BJ (cell line): ENCODE measurements around the gene GID4. TPM values are rescaled to one million over a fixed set of nuclear protein-coding genes. Genes with fewer than 3 reads are reported as not detected.
A peak's percentile ranks its signal among the peaks of the same experiment; 100 is the strongest.

ENCODE experiments used
- CTCF ChIA-PET: fragments of 350-600 bp; formaldehyde crosslinking; extraction: SDS; loops from one replicate; lab custom pipeline; 2021; ENCODE audit warnings: antibody characterized with exemption, inconsistent platforms; lab: Yijun Ruan, JAX
- POLR2A ChIA-PET: fragments of 300-600 bp; sonication (Branson Sonifier 250); formaldehyde crosslinking; extraction: SDS; loops from one replicate; lab custom pipeline; 2021; ENCODE audit warnings: antibody characterized with exemption; lab: Charles Lee
- DNase-seq: peaks from one replicate; pipeline ENCODE4 v3.0.0-alpha.2; 2011; ENCODE audit warnings: low read depth
- H3K27me3 ChIP-seq: 2 replicates; pipeline ENCODE4 v1.6.0; 2011; ENCODE audit warnings: low read length; ENCODE audit not compliant: control insufficient read depth, insufficient read depth
- H3K36me3 ChIP-seq: 2 replicates; pipeline ENCODE4 v1.5.1; 2011; ENCODE audit warnings: low read length; ENCODE audit not compliant: control insufficient read depth, insufficient read depth
- H3K4me3 ChIP-seq: 2 replicates; pipeline ENCODE4 v1.5.1; 2011; ENCODE audit warnings: low read depth, mild to moderate bottlenecking, control low read depth, low read length
- CTCF ChIP-seq: IDR thresholded peaks from 2 replicates; pipeline ENCODE4 v1.5.1; 2011; ENCODE audit warnings: low read depth, mild to moderate bottlenecking, control low read depth, inconsistent platforms, low read length, moderate library complexity; ENCODE audit not compliant: insufficient read depth
- polyA plus RNA-seq: library from polyadenylated mRNA; depleted of rRNA; stranded (reverse); fragments of >200 nt; gene quantifications from 2 replicates; pipeline ENCODE4 v1.2.3, GENCODE V29; 2011

Gene GID4
- polyA plus RNA-seq, 1 experiment = 6.9 TPM

- POLR2A ChIA-PET = no interaction called here
- TF ChIP-seq CTCF = no peak
- DNase-seq = no peak
- H3K27me3 ChIP-seq = no peaks in the 10 kb centered on the region
- H3K4me3 ChIP-seq = no peak overlapping the region
- peaks cover 3% of the 10 kb centered on the region for H3K36me3 ChIP-seq
- CTCF ChIA-PET = interaction anchor here (0.6 to 2.5 kb wide), 5 partner anchors 9 to 357 kb away, joined by 3 to 8 read pairs (median 3); no protein-coding TSS in a partner anchor
Observed at GRCh38 chr17:18021372-18021771, 17.8 kb upstream of the GID4 start.

GRCh38 chr17:18025241-18025944 is 13.8 kb upstream of the GID4 start:
- Histone ChIP-seq H3K27me3 (no peaks in the 10 kb centered on the region), H3K4me3 (no peak overlapping the region), H3K36me3 (peaks cover 2% of the 10 kb centered on the region)
- CTCF ChIA-PET = interaction anchor here (1.5 to 3.0 kb wide), 2 partner anchors 8 to 134 kb away, joined by 10 to 18 read pairs; no protein-coding TSS in a partner anchor
- DNase-seq = no peak
- TF ChIP-seq CTCF = no peak
- POLR2A ChIA-PET = interaction anchor here (0.6 kb wide), 1 partner anchor 24 kb away, joined by 8 read pairs; no protein-coding TSS in a partner anchor

GRCh38 chr17:18025945-18026776 is 13.0 kb upstream of the GID4 start:
- TF ChIP-seq CTCF = 0 out of 2 replicates have a peak, but pooled peaks have one; percentile 8
- no peak for DNase-seq
- H3K36me3 ChIP-seq = peaks cover 2% of the 10 kb centered on the region
- ChIA-PET CTCF (interaction anchor here (0.8 to 3.0 kb wide), 3 partner anchors 7 to 137 kb away, joined by 3 to 18 read pairs (median 10); no protein-coding TSS in a partner anchor), POLR2A (no interaction called here)
- H3K27me3 ChIP-seq = no peaks in the 10 kb centered on the region
- H3K4me3 ChIP-seq = no peak overlapping the region

- POLR2A ChIA-PET = no interaction called here
- H3K4me3 ChIP-seq = no peak overlapping the region
- H3K27me3 ChIP-seq = no peaks in the 10 kb centered on the region
- CTCF ChIA-PET = interaction anchor here (1.0 to 1.2 kb wide), 2 partner anchors 90 to 99 kb away, joined by 3 read pairs; no protein-coding TSS in a partner anchor
- peaks cover 2% of the 10 kb centered on the region for H3K36me3 ChIP-seq
- TF ChIP-seq CTCF = no peak
- DNase-seq = no peak
Observed at GRCh38 chr17:18027280-18027679, 11.9 kb upstream of the GID4 start.
